ENCODE measurements around the gene PRKG2.

Gene PRKG2

DNA sequence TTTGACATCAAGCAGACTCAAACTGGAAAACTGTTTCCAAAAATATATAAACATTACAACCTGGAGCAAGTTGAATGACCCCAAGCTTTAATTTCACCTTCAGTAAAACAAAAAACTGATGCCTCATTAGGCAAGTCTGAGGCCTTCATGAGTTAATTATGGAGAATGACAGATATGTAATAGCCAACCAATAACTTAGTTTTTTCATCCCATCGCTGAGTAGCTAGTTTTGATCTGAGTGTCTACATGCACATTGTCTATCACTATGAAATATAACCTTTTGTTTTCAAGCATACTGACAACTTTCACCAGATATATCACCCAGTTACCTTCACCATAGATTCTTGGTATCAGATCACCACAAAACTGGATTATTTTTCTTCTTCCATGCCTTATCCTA is 16.4 kb downstream of the PRKG2 start:
- FAIRE-seq (no peak), DNase-seq (ENCODE audit: insufficient read length, low spot score) (no peak)
- TF ChIP-seq, protein P1, sequence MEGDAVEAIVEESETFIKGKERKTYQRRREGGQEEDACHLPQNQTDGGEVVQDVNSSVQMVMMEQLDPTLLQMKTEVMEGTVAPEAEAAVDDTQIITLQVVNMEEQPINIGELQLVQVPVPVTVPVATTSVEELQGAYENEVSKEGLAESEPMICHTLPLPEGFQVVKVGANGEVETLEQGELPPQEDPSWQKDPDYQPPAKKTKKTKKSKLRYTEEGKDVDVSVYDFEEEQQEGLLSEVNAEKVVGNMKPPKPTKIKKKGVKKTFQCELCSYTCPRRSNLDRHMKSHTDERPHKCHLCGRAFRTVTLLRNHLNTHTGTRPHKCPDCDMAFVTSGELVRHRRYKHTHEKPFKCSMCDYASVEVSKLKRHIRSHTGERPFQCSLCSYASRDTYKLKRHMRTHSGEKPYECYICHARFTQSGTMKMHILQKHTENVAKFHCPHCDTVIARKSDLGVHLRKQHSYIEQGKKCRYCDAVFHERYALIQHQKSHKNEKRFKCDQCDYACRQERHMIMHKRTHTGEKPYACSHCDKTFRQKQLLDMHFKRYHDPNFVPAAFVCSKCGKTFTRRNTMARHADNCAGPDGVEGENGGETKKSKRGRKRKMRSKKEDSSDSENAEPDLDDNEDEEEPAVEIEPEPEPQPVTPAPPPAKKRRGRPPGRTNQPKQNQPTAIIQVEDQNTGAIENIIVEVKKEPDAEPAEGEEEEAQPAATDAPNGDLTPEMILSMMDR (IDR thresholded peaks at IDR 0.05; ENCODE audit: insufficient read depth, missing control alignments) = no peak

DNA sequence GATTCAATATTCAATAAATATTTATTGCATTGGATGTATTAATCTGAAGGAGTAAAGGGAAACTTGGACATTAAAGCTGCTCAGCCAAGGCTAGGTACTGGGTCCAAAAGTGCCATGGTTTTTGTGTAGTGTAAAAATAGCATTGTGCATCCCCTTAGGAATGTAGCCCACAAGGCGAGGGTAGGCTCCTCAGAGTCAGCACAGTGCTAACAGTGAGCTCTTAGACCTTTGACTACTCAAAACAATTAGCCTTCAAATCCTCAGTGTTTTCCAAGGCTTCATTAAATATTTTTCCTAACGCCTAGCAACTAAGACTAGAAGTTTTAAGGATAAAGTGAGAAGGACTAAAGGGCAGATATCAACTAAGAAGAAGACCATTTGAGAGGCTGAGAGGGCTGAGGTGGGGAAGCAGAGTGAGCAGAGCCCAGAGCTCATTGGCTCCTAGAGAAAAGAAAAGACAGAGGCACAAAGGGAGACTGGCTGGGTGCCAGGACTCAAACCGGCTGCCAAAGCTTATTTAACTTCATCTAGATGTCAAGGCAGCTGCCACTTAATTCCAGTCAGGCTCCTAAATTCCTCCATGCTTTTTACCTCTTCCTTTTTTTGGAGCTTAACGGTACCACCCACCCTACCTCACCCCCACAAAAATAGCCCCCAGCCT is 17.0 kb downstream of the PRKG2 start:
- DNase-seq (ENCODE audit: insufficient read length, low spot score) (no peak), FAIRE-seq (no peak)
- TF ChIP-seq, protein P1 (IDR thresholded peaks at IDR 0.05; ENCODE audit: insufficient read depth, missing control alignments) = no peak

DNA sequence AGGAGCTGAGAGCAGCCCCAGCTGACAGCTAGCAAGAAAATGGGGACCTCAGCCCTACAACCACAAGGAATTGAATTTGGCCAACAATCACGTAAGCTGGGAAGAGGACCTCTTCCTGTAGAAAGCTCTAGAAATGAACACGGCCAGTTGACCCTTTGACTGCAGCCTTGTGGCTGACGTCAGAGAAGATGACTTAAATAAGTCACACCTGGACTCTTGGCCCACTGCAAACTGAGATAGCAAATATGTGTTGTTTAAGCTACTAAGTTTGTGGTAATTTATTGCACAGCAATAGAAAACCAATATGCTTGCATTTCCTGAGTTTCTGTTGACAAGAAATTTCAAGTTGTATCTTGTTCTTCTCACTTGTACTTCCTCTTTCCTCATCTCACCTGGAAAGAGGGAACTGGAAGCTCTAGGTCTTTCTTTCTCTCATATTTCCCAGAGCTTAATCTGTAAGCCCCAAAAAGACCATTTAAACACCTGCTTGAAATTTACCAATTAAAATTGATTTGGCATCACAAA is 18.8 kb downstream of the PRKG2 start:
- TF ChIP-seq, protein P1 (IDR thresholded peaks at IDR 0.05; ENCODE audit: insufficient read depth, missing control alignments) = no peak
- no peak for FAIRE-seq
- DNase-seq (ENCODE audit: insufficient read length, low spot score) = no peak

DNA sequence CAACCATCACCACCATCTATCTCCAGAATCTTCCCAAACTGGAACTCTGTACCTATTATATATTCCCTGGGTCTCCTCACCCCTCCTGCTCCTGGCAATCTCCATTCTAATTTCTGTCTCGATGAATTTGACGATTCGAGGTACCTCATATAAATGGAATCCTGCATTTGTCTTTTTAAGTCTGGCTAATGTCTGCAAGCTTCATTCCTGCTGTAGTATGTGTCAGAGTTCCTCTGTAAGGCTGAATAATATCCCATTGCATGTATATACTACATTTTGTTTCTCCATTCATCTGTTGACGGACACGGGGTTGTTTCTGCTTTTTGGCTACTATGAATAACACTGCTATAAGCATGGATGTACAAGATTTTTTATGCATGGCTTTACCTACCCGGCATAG is 19.5 kb downstream of the PRKG2 start:
- no peak for DNase-seq (ENCODE audit: insufficient read length, low spot score)
- TF ChIP-seq, protein P1 (IDR thresholded peaks at IDR 0.05; ENCODE audit: insufficient read depth, missing control alignments) = no peak
- FAIRE-seq = no peak

DNA sequence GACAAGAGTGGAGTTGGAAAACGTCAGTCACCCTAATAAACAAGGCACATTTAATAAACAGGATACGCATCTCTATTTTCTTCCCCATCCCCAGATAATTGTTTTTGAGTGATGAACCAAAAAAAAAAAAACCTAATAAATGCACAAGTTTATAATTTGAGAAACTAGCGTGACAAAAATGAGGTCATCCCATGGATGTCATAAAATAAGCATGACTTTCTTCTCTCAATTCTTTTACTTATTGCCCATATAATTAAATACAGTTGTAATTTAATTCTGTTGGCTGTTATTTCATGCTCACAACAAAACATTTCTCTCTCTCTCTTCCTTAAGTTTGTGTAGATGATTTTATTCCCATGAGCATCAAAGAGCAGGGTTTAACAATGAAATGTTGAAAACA is 20.7 kb downstream of the PRKG2 start:
- DNase-seq (ENCODE audit: insufficient read length, low spot score) = no peak
- no peak for FAIRE-seq
- TF ChIP-seq, protein P1 (IDR thresholded peaks at IDR 0.05; ENCODE audit: insufficient read depth, missing control alignments) = no peak

DNA sequence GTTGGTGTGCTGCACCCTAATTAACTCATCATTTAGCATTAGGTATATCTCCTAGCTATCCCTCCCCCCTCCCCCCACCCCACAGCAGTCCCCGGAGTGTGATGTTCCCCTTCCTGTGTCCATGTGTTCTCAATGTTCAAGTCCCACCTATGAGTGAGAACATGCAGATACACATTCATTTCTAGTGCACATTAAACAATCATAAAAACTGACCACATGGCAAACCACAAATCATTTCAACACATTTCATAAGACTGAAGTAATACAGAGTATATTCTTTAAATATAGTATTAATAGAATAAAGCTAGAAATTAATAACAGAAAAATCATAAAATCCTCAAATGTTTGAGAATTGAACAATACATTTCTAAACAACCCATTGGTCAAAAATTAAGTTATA is 34.1 kb downstream of the PRKG2 start:
- no peak for DNase-seq (ENCODE audit: insufficient read length, low spot score)
- FAIRE-seq = no peak
- TF ChIP-seq, protein P1 (IDR thresholded peaks at IDR 0.05; ENCODE audit: insufficient read depth, missing control alignments) = no peak

DNA sequence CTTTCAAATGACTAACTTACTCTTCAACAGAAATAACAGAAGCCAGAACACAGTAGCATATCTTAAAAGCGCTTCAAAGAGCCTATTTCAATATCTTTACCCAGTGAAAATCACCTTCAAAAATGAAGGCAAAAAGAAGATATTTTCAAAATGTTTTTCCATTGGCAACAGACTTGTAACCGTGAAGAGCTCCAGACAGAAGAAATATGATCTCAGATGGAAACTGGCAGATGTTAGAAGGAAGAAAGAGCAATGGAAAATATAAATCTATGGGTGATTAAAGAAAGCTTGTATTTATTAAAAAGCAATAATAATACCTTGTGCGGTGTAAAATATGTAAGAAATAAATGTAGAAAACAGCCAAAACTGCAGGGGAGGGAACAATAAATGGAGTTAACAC is 35.7 kb downstream of the PRKG2 start:
- TF ChIP-seq, protein P1 (IDR thresholded peaks at IDR 0.05; ENCODE audit: insufficient read depth, missing control alignments) = no peak
- no peak for DNase-seq (ENCODE audit: insufficient read length, low spot score)
- no peak for FAIRE-seq

All from D721Med (cell line).